BLaER1 (cell line): ENCODE results near the gene RNF41.

Source experiments
- H3K27ac ChIP-seq: shearing (Covaris generic); formaldehyde crosslinking; 2 replicates; pipeline ENCODE4 v1.8.1; 2022
- H3K27me3 ChIP-seq: shearing (Covaris generic); formaldehyde crosslinking; 2 replicates; pipeline ENCODE4 v1.8.1; 2022
- H3K36me3 ChIP-seq: shearing (Covaris generic); formaldehyde crosslinking; 2 replicates; pipeline ENCODE4 v1.8.1; 2022
- H3K4me1 ChIP-seq: shearing (Covaris generic); formaldehyde crosslinking; 2 replicates; pipeline ENCODE4 v1.8.1; 2022
- H3K4me2 ChIP-seq: shearing (Covaris generic); formaldehyde crosslinking; 2 replicates; pipeline ENCODE4 v1.8.1; 2022
- H3K4me3 ChIP-seq: shearing (Covaris generic); formaldehyde crosslinking; 2 replicates; pipeline ENCODE4 v1.8.1; 2022
- H3K9ac ChIP-seq: shearing (Covaris generic); formaldehyde crosslinking; 2 replicates; pipeline ENCODE4 v1.8.1; 2022
- H3K9me3 ChIP-seq: shearing (Covaris generic); formaldehyde crosslinking; 2 replicates; pipeline ENCODE4 v1.8.1; 2022
- H4K20me1 ChIP-seq: shearing (Covaris generic); formaldehyde crosslinking; 2 replicates; pipeline ENCODE4 v1.8.1; 2022
- Cebpa-rat ChIP-seq: shearing (Covaris generic); IDR thresholded peaks from 2 replicates; pipeline ENCODE4 v1.8.1; 2022

Gene RNF41

GRCh38 chr12:56230432-56231183 is 8.9 kb upstream of the RNF41 start:
- no peak for TF ChIP-seq Cebpa-rat
- no peaks in the 10 kb centered on the region for H4K20me1 ChIP-seq
- peaks cover 46% of the 10 kb centered on the region for H3K4me1 ChIP-seq
- H3K9ac ChIP-seq, result 0 out of 2 replicates have a peak overlapping the region, but pooled peaks have one; percentile 5
- no peak overlapping the region for H3K4me3 ChIP-seq
- peaks cover 11% of the 10 kb centered on the region for H3K36me3 ChIP-seq
- H3K27me3 ChIP-seq, result no peaks in the 10 kb centered on the region
- H3K27ac ChIP-seq, result peak overlapping the region; percentile 69
- H3K4me2 ChIP-seq, result peak overlapping the region; percentile 73
- no peaks in the 10 kb centered on the region for H3K9me3 ChIP-seq

DNA sequence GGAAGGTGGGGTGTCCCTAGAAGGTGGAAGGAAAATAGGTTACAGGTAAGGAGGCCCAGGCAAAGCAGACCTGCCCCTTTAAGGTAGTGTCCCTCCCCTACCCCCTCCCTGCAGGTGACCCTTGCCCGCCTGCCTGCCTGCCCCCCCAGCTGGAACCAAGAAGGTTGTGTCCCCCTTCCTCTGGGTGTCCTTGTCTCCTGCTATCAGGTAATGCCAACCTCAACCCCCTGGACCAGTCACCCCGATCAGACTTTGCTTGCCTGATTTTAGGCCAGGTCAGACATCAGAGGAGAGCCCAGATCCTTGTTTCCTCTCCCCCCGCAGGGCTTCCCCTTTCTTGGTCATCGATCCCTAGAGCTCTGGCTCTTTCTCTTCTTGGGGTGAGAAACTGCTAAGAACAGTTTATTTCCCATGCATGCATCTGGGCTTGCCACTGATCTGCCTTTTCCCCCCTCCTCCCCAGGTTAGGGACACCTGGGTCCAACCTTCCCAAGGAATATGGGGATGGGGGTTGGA is 8.3 kb upstream of the RNF41 start, which contains the start of gene SLC39A5:
SLC39A5 (plus strand) TSS at position 136 of the 516 bp plus-strand sequence. CDS start 1,224 bp downstream, outside the sequence.
- Histone ChIP-seq H4K20me1 (no peaks in the 10 kb centered on the region), H3K4me2 (peak within 1 kb of the TSS; percentile 73), H3K27me3 (no peaks in the 10 kb centered on the region), H3K4me1 (peaks cover 53% of the 10 kb centered on the region), H3K9me3 (no peaks in the 10 kb centered on the region), H3K4me3 (no peak within 1 kb of the TSS), H3K36me3 (peaks cover 12% of the 10 kb centered on the region), H3K27ac (peak within 1 kb of the TSS; percentile 71), H3K9ac (0 out of 2 replicates have a peak within 1 kb of the TSS, but pooled peaks have one; percentile 5)
- TF ChIP-seq Cebpa-rat, result no peak

GRCh38 chr12:56229082-56229481 is 7.4 kb upstream of the RNF41 start:
- Histone ChIP-seq H3K27me3 (no peaks in the 10 kb centered on the region), H3K4me1 (peaks cover 58% of the 10 kb centered on the region), H3K4me2 (peak overlapping the region; percentile 73), H3K9me3 (no peaks in the 10 kb centered on the region), H3K27ac (peak overlapping the region; percentile 71), H3K9ac (no peak overlapping the region), H4K20me1 (no peaks in the 10 kb centered on the region), H3K4me3 (no peak overlapping the region), H3K36me3 (peaks cover 12% of the 10 kb centered on the region)
- no peak for TF ChIP-seq Cebpa-rat

GRCh38 chr12:56224954-56225353 is 3.2 kb upstream of the RNF41 start:
- no peaks in the 10 kb centered on the region for H3K27me3 ChIP-seq
- 0 out of 2 replicates have a peak, but pooled peaks cover 12% of the 10 kb centered on the region for H4K20me1 ChIP-seq
- H3K4me1 ChIP-seq, result peaks cover 68% of the 10 kb centered on the region
- no peak for TF ChIP-seq Cebpa-rat
- no peaks in the 10 kb centered on the region for H3K9me3 ChIP-seq
- H3K4me3 ChIP-seq, result peak overlapping the region; percentile 76
- peak overlapping the region; percentile 97 for H3K4me2 ChIP-seq
- peak overlapping the region; percentile 83 for H3K9ac ChIP-seq
- peak overlapping the region; percentile 74 for H3K27ac ChIP-seq
- peaks cover 12% of the 10 kb centered on the region for H3K36me3 ChIP-seq

GRCh38 chr12:56224102-56224701 is 2.5 kb upstream of the RNF41 start, which contains the start of gene NABP2:
NABP2 (plus strand) TSS chr12:56224342; CDS start chr12:56224857, 515 bp downstream.
- Histone ChIP-seq H3K4me1 (peaks cover 65% of the 10 kb centered on the region), H3K4me3 (peak within 1 kb of the TSS; percentile 76), H4K20me1 (0 out of 2 replicates have a peak, but pooled peaks cover 13% of the 10 kb centered on the region), H3K9me3 (no peaks in the 10 kb centered on the region), H3K27ac (peak within 1 kb of the TSS; percentile 74), H3K9ac (peak within 1 kb of the TSS; percentile 83), H3K4me2 (peak within 1 kb of the TSS; percentile 97), H3K27me3 (no peaks in the 10 kb centered on the region), H3K36me3 (peaks cover 12% of the 10 kb centered on the region)
- TF ChIP-seq Cebpa-rat, result no peak

DNA sequence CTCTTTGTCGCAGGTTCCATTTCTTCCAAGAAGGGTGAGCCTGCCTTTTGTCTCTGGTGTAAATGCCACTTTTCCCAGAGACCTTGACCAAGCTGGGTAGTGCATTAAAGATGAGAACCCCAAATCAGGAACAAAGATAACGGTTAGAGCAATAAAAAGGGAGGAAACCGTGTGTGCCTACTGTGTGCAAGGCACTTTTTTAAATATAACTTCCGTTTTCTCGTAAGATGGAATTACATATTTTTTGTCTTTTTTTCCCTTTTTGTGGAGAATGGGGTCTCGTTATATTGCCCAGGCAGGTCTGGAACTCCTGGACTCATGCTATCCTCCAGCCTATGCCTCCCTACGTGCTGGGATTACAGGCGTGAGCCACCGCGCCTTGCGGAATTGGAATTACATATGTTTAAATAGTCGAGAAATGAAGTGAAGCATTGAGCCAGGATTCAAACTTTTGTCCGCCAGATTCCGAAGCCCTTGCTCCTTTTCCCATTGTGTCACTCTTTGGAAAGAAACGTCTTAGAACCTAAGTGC is 1.9 kb upstream of the RNF41 start:
- H3K4me2 ChIP-seq, result peak overlapping the region; percentile 97
- no peaks in the 10 kb centered on the region for H3K27me3 ChIP-seq
- no peak overlapping the region for H3K27ac ChIP-seq
- 0 out of 2 replicates have a peak, but pooled peaks cover 13% of the 10 kb centered on the region for H4K20me1 ChIP-seq
- H3K36me3 ChIP-seq, result peaks cover 12% of the 10 kb centered on the region
- no peaks in the 10 kb centered on the region for H3K9me3 ChIP-seq
- H3K9ac ChIP-seq, result peak overlapping the region; percentile 13; the same call in 1 of the 2 replicates
- H3K4me1 ChIP-seq, result peaks cover 60% of the 10 kb centered on the region
- H3K4me3 ChIP-seq, result peak overlapping the region; percentile 76
- TF ChIP-seq Cebpa-rat, result no peak

- Histone ChIP-seq H3K27ac (peak overlapping the region; percentile 92), H3K9me3 (no peaks in the 10 kb centered on the region), H3K36me3 (peaks cover 18% of the 10 kb centered on the region), H4K20me1 (peaks cover 19% of the 10 kb centered on the region; the same call in 1 of the 2 replicates), H3K4me2 (peak overlapping the region; percentile 97), H3K4me3 (peak overlapping the region; percentile 83), H3K9ac (peak overlapping the region; percentile 91), H3K4me1 (peaks cover 53% of the 10 kb centered on the region), H3K27me3 (no peaks in the 10 kb centered on the region)
- no peak for TF ChIP-seq Cebpa-rat
Observed at GRCh38 chr12:56222531-56222895, 791 bp upstream of the RNF41 start.

- Histone ChIP-seq H3K9me3 (no peaks in the 10 kb centered on the region), H3K27ac (peak overlapping the region; percentile 92), H3K4me2 (peak overlapping the region; percentile 97), H3K4me1 (peaks cover 53% of the 10 kb centered on the region), H3K36me3 (peaks cover 30% of the 10 kb centered on the region), H4K20me1 (peaks cover 31% of the 10 kb centered on the region; the same call in 1 of the 2 replicates), H3K4me3 (peak overlapping the region; percentile 83), H3K9ac (peak overlapping the region; percentile 91), H3K27me3 (no peaks in the 10 kb centered on the region)
- no peak for TF ChIP-seq Cebpa-rat
Observed at GRCh38 chr12:56221232-56221756, 428 bp downstream of the RNF41 start.

DNA sequence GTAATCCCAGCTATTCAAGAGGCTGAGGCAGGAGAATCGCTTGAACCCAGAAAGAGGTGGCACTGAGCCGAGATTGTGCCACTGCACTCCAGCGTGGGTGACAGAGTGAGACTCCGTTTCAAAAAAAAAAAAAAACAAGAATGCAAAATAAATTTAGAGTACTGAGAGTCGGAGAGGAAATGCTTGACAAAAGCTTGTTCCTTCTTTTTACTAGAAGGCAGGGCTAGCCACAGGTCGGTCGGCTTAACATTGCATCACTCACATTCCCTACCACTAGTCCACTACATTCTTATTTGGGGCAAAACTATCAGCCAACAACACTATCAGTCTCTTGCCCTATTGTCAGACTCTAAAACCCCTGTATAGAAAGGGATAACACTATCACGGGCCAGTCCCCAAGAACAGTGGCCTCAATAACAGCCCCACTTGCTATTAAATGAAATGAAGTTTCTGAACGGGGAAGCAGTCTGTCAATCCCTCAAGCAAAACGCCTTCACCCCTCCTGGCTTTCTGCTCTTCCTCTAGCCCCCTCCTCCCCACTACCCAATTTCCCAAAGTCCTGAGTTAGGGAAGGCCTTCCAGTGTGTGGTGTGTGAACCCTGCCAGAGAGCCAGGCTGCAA is 1.0 kb downstream of the RNF41 start:
- no peak for TF ChIP-seq Cebpa-rat
- Histone ChIP-seq H3K36me3 (peaks cover 30% of the 10 kb centered on the region), H3K27ac (peak overlapping the region; percentile 92), H3K9me3 (no peaks in the 10 kb centered on the region), H3K4me1 (peaks cover 49% of the 10 kb centered on the region), H3K4me2 (peak overlapping the region; percentile 97), H3K9ac (peak overlapping the region; percentile 91), H4K20me1 (peaks cover 33% of the 10 kb centered on the region; the same call in 1 of the 2 replicates), H3K27me3 (no peaks in the 10 kb centered on the region), H3K4me3 (peak overlapping the region; percentile 83)
